Activated CD4-positive, alpha-beta T cell treated with anti-CD3 and anti-CD28 coated beads, Interleukin-2, Interleukin-6, amounts not matched to agents 100 ng/mL and 50 ng/mL, durations not matched to agents 16 hours and 8 hours (primary cell): ENCODE measurements around the gene NSUN2.

Experiments used
- DNase-seq: peaks from one replicate; pipeline ENCODE4 v3.0.0-alpha.2; 2020

NSUN2 gene

DNA sequence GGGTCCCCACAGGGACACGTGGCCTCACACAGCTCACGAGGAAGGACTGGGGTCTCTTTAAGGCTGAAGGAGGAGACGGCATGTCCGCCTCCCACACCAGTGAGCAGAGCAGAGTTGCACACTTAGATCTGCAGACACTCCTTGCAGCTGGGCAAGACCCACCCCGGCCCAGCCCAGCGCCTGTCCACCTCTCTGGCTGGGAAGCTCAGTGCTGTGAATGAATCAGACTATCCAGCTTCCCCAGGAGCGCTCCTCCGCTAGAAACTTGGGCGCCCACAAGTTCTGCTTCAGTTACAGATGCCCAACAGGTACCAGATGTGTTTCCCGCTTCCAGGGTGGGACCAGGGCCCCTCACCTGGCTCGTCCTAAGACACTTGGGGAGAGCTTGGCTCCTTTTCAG lies 78.9 kb downstream of the NSUN2 start:
- DNase-seq, result no peak

GRCh38 chr5:6552612-6553011 lies 80.2 kb downstream of the NSUN2 start:
- no peak for DNase-seq

GRCh38 chr5:6551955-6552313 lies 80.9 kb downstream of the NSUN2 start:
- no peak for DNase-seq

DNA sequence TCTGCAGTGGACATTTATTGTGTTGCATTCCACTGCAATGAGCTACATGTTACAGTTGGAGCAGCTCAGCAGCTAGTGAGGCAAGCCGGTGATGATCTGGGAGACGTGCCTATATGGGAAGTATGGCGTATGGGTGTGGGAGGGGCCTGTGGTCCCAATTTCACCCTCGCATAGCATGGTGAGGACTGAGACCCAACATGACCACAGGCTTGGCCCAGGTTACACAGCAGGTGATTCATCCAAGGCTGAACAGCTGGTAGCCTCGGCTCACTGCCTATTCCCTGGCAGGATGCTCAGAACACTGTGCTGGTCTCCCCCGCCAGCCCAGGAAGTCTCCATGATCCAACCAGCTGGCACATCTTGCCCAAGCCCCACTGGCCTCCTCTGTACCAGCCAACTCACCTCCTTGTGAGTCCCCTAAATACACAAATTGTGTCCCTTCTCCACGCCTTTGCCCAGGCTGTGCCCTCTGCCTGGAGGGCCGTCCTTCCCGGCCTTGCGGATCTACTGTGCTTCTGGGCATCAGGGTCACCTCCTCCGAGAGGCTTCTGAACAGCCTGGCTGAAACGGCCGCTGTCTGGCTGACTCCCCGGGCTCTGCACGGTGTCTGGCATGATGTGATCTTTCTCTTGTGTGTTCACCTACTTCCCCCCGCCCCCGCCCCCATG lies 81.4 kb downstream of the NSUN2 start:
- no peak for DNase-seq

GRCh38 chr5:6550628-6551027 lies 82.2 kb downstream of the NSUN2 start:
- no peak for DNase-seq
